IPS DF 6.9 (cell line): Measurements from ENCODE around the gene ZNF25.
"Not testable (repeated sequence)": the region's sequence is repeated elsewhere in the genome, so short reads cannot be mapped to it uniquely, and the experiment has no call there.

Experiments
- DNase-seq: peaks from one replicate; pipeline ENCODE4 v3.0.0-alpha.2; 2013; ENCODE audit warnings: low read depth, low spot score
- H3K27ac ChIP-seq: one replicate; pipeline ENCODE4 v1.5.1; 2013; ENCODE audit warnings: low read length, control low read depth
- H3K27me3 ChIP-seq: 2 replicates; pipeline ENCODE4 v1.6.1; 2013; ENCODE audit warnings: mild to moderate bottlenecking, low read length; ENCODE audit not compliant: control insufficient read depth, insufficient read depth
- H3K36me3 ChIP-seq: 2 replicates; pipeline ENCODE4 v1.6.1; 2013; ENCODE audit warnings: low read length; ENCODE audit not compliant: control insufficient read depth, insufficient read depth
- H3K4me1 ChIP-seq: 2 replicates; pipeline ENCODE4 v1.6.1; 2013; ENCODE audit warnings: low read length; ENCODE audit not compliant: control insufficient read depth, insufficient read depth
- H3K4me3 ChIP-seq: 2 replicates; pipeline ENCODE4 v1.5.1; 2013; ENCODE audit warnings: mild to moderate bottlenecking, low read length
- H3K9me3 ChIP-seq: 2 replicates; pipeline ENCODE4 v1.6.1; 2013; ENCODE audit warnings: low read length, inconsistent platforms; ENCODE audit not compliant: control insufficient read depth, insufficient read depth
- WGBS: extraction: QIAGEN DNeasy Blood & Tissue Kit; methylation state at CpG from one replicate; pipeline ENCODE4 v1.1.7; 2013; ENCODE audit warnings: mixed read lengths, missing lambda C conversion rate; ENCODE audit not compliant: insufficient read length, insufficient coverage; 5-methylcytosine and 5-hydroxymethylcytosine counted together

The ZNF25 gene

GRCh38 chr10:37952043-37952755, 24.2 kb downstream of the ZNF25 start:
- H3K27me3 ChIP-seq: no peaks in the 10 kb centered on the region
- WGBS: no CpG with 5 or more reads among the region's 2 CpGs
- no peak overlapping the region for H3K27ac ChIP-seq
- H3K4me3 ChIP-seq: no peak overlapping the region
- no peaks in the 10 kb centered on the region for H3K36me3 ChIP-seq
- no peaks in the 10 kb centered on the region for H3K4me1 ChIP-seq
- peaks cover 4% of the 10 kb centered on the region for H3K9me3 ChIP-seq
- no peak for DNase-seq

DNA sequence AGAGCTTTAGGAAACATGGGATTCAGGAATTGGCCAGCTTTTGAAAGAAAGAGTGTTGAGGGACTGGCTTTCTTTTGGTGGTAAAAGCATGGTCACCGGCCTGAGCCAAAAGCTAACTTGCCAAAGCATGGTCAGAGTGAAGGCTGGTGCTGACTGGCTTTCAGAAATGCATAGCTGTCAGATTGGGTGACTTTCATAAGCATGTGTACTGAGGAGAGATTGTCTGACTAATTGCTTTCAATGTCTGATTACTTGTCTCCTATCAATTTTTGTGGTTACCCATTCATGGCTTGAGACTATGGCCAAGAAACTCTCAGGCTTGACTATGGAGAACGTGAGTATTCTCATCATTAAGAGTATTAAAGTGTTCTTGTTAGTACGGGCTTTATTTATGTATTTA, 28.2 kb downstream of the ZNF25 start:
- Histone ChIP-seq H3K4me3 (no peak overlapping the region), H3K27ac (no peak overlapping the region), H3K9me3 (peaks cover 5% of the 10 kb centered on the region), H3K36me3 (no peaks in the 10 kb centered on the region), H3K27me3 (no peaks in the 10 kb centered on the region), H3K4me1 (no peaks in the 10 kb centered on the region)
- no CpG with 5 or more reads among the region's 3 CpGs for WGBS
- no peak for DNase-seq

- peaks cover 6% of the 10 kb centered on the region for H3K9me3 ChIP-seq
- no peaks in the 10 kb centered on the region for H3K27me3 ChIP-seq
- H3K27ac ChIP-seq: no peak overlapping the region
- no peaks in the 10 kb centered on the region for H3K36me3 ChIP-seq
- no peaks in the 10 kb centered on the region for H3K4me1 ChIP-seq
- DNase-seq: no peak
- H3K4me3 ChIP-seq: no peak overlapping the region
Observed at GRCh38 chr10:37947526-37947925, 28.9 kb downstream of the ZNF25 start.

GRCh38 chr10:37937864-37938263, 38.6 kb downstream of the ZNF25 start:
- no peak for DNase-seq
- no peaks in the 10 kb centered on the region for H3K36me3 ChIP-seq
- no peaks in the 10 kb centered on the region for H3K27me3 ChIP-seq
- no peaks in the 10 kb centered on the region for H3K4me1 ChIP-seq
- WGBS: no CpG with 5 or more reads among the region's 5 CpGs
- H3K9me3 ChIP-seq: peaks cover 11% of the 10 kb centered on the region
- H3K4me3 ChIP-seq: no peak overlapping the region
- no peak overlapping the region for H3K27ac ChIP-seq

DNA sequence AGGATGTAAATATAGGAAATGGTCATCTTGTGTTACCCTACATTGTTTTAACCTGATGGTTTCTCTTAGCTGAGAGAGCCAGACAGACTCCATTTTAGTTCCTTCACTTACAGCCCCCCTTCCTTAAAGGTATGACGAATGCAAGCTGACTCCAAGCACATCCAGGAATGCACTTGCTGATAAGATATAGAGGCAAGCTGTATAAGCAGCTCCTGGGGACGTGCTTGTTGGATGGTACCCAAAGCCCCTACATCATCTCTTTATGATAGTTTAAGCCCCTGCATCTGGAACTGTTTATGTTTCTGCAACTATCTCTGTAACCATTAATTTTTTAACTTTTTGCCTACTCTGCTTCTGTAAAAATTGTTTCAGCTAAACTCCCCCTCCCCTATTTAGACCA, 41.7 kb downstream of the ZNF25 start:
- Histone ChIP-seq H3K4me3 (no peak overlapping the region), H3K27me3 (no peaks in the 10 kb centered on the region), H3K9me3 (peaks cover 9% of the 10 kb centered on the region), H3K4me1 (no peaks in the 10 kb centered on the region), H3K36me3 (no peaks in the 10 kb centered on the region), H3K27ac (no peak overlapping the region)
- no CpG with 5 or more reads among the region's 2 CpGs for WGBS
- no peak for DNase-seq

DNA sequence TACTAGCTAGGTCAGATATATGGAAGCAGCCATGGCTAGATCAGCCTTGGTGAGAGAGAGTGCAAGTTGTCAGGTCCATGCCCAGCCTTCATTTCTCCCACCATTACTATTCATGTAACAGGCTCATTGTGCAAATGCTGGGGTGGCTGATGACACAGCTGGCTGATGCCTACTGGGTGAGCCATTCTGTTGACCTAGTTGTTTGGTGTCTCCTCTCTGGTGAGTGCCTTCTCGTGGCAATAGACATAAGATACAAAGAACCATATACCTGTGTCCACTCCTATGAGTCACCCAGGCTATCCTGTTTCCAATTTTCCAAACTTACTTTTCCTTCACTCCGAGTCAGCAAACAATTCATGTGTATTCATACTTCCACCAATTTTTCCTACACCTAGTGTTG, 46.0 kb downstream of the ZNF25 start:
- no peak for DNase-seq
- Histone ChIP-seq H3K4me1 (no peaks in the 10 kb centered on the region), H3K27ac (no peak overlapping the region), H3K27me3 (no peaks in the 10 kb centered on the region), H3K36me3 (no peaks in the 10 kb centered on the region), H3K9me3 (peaks cover 6% of the 10 kb centered on the region), H3K4me3 (no peak overlapping the region)
- no CpG with 5 or more reads among the region's 2 CpGs for WGBS

DNA sequence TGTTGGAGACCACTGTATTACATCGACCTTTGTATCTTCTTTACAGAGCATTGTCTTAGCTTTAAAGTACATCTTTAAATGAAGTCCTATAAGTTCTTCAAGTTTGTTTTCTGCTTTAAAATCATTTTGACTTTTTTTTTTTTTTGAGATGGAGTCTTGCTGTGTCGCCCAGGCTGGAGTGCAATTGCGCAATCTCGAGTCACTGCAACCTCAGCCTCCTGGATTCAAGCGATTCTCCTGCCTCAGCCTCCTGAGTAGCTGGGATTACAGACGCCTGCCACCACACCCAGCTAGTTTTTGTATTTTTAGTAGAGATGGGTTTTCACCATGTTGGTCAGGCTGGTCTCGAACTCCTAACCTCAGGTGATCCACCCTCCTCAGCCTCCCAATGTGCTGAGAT, 68.3 kb downstream of the ZNF25 start:
- WGBS: no CpG with 5 or more reads among the region's 7 CpGs
- not testable (repeated sequence) for H3K36me3 ChIP-seq, DNase-seq, H3K27me3 ChIP-seq, H3K9me3 ChIP-seq, H3K27ac ChIP-seq, H3K4me1 ChIP-seq, H3K4me3 ChIP-seq

DNA sequence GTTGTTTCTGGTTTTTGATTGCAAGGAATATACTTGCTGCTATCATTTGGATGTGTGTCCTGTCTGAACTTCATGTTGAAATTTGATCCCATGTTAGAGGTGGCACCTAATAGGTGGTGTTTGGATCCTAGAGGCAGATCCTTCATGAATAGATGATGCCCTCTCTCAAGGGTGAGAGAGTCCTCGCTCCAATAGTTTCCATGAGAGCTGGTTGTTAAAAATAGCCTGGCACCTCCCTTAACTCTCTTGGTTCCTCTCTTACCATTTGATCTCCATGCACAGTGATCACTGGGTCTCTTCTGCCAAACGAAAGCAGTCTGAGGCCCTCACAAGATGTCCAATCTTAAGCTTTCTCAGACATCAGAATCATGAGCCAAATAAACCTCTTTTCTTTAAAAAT, 70.1 kb downstream of the ZNF25 start:
- H3K27ac ChIP-seq: no peak overlapping the region
- no CpG with 5 or more reads among the region's 2 CpGs for WGBS
- no peaks in the 10 kb centered on the region; the same call in 1 of the 2 replicates for H3K4me1 ChIP-seq
- H3K4me3 ChIP-seq: no peak overlapping the region
- no peaks in the 10 kb centered on the region for H3K36me3 ChIP-seq
- no peak for DNase-seq
- peaks cover 4% of the 10 kb centered on the region for H3K9me3 ChIP-seq
- no peaks in the 10 kb centered on the region for H3K27me3 ChIP-seq
